G401.6 (cell line): Measurements from ENCODE around the gene CST6.

Source experiments
- FAIRE-seq: peaks from 2 replicates; lab custom pipeline; 2012; peaks lifted over from hg19 to GRCh38; lab: Jason Lieb, UNC

The CST6 gene

DNA sequence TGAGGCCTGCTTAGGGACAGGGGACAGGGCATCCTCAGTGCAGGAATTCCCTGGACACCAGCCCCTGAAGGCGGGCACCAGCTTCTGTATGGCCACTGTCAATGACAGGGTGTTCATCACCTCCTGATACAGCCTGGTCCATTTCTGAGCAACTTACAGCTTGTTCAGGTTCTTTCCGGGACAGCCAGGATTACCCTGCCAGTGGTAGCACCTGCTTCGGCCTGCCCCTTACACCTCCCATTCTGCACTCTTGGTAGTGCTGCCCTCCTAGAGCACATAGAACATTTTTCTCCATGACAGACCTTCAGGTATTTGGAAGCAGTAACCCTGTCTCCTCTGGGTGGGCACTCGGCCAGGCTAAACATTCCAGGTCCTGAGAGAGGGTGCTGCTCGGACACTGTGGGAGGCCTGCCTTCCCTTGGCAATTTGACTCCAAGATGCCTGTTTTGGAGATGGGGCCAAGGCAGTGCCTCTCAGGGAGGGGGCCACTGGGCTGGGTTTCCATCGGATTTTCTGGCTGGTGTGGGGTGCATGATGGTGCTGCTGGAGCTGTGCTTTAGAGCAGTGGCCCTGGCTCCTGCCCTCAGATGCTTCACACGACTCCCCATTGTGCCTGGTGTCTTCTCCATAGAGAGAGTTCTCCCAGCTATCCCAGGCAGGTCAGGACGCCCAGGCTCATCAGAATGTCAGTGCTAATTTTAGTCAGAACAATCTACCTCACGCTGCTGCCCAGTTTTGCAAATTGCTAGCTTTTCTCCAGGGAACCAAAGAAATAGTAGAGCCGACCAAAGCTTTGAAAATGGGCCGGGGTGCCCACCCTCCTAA is 35.9 kb downstream of the CST6 start:
- no peak for FAIRE-seq

DNA sequence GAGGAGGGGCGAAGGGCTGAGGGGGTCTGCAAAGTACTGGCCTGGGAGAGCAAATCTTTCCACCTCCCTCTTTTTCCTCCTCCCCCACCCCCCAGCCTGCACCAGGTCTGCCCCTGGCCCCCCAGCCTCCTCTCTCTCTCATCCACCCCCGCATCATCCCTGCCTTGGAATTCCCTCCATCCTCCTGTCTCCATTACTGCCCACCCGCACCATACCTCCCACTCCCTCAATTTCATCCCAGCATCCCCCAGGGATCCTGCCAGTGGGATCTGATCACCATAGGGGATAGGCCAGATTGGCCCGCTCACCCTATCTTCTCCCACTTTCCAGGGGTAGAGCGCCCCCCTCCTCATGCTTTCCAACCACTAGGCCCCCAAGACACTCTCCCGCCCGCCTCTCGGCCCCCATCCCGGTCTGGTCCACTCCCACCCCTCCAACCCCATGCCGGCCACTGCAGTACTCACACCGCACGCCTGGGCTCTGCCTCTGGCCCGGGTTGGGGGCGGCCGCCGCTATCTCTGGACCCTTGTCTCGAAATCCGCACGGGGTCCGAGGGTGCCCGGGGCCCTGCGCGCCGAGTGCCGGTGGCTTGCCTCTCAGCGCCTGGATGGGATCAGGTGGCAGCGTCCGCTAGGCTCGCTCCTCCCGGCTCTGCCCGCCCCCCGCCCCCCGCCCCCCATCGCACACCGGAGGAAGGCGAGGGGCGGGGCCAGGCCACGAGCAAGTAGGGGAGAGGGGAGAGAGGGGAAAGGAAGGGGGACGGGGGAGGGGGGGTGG is 36.9 kb downstream of the CST6 start, which contains the start of gene GAL3ST3:
Gene GAL3ST3 (minus strand): TSS at position 615 of the 777 bp plus-strand sequence. CDS start 3,746 bp downstream, outside the sequence.
- FAIRE-seq: no peak

DNA sequence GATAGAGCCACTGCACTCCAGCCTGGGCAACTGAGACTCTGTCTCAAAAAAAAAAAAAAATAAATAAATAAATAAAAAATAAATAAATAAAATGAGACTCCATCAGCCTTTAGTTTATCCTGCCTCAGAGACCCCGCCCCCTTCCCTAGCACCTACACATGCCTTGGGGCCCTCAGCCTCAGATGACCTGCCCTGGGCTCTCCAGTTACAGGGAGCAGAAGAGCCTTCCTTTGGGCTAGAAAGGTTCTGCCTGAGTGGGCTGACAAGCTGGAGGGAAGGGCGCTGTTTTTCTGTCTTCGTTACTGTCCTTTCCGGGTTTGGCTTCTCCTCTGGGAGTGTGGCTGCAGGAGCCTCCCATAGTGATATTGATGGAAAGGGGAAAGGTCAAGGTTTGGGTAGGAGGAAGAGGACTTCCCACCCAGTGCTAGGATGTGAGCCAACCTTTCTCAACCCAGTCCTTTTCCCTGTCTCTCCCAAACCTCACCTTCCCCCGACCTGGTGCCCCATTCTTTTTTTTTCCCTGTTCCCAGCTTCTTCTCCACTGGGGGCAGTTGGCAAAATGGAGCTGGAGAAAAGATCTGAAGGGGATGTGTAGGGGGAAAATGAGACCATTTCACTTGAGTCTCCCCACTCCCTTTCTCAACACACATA is 38.9 kb downstream of the CST6 start:
- FAIRE-seq: no peak

DNA sequence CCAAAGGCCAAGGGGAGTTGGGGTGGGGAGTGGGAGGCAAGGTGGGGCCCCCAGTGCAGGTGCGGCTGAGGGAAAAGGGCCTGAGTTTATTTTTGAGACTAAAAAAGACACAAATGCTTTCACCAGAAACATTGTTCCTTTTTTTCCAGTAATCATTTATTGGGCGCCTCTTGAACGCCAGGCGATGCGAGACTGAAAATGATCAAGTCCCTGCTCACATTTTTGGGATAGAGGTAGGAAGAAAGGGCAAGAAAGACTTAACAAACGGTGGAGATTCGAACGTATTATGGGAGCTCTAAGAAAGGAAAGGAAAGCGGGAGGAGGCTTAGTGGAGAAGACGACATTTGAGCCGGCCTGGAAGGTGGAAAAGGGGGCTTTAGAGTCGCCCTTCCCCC is 39.6 kb downstream of the CST6 start:
- FAIRE-seq: no peak

DNA sequence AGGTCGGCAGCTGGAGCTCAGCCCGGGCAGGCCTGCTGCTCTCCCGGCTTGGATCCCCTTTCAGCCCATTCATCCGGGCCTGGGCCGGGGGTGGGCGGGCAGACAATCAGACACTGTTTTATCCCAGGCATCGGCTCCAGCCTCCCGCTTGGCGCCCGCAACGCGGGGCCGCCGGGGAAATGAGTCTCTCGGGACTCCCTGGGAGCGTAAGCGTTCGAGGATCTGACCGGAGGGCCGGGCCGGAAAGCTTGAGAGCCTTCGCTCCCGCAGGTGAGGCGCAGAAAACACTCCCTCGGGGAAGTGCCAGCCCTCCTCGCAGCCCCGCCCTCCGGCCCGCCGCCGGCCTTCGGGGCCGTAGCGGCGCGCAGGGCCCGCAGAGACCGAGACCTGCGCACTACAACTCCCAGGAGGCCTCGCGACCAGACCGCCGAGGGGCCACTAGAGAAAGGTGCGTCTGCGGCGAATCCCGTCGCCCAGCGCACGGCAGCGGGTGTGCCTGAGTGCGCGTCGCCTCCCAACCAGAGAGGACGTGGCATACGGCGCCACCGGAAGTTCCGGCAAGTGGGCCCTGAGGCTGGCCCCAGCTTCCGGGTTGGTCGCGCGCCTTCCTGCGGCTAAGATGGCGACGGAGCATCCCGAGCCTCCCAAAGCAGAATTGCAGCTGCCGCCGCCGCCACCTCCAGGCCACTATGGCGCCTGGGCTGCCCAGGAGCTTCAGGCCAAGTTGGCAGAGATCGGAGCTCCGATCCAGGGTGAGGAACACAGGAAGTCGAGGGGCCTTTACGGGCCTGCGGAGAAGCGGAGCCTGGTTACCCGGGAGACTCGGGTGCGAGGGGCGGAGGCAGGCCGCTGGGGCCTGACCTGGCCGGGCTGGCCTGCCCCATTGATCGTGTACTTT is 40.2 kb downstream of the CST6 start, which contains the start of gene SF3B2:
Gene SF3B2 (plus strand): TSS at position 599 of the 898 bp plus-strand sequence. CDS start 21 bp downstream, at position 620.
- FAIRE-seq: peak; percentile 91

DNA sequence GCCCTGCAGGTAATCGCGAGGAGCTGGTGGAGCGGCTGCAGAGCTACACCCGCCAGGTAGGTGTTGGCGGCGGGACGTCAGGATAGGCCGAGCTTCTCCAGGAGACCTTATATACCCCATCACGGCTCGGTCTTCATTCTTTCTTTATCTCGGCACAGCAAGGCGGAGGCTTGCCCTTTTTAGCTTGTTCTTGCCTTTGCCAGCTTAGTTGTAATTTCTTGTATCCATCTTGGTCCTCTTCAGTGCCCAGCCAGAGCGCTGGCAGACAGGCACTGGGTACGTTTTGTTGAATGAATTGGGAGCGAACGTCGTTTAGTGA is 40.8 kb downstream of the CST6 start:
- no peak for FAIRE-seq

DNA sequence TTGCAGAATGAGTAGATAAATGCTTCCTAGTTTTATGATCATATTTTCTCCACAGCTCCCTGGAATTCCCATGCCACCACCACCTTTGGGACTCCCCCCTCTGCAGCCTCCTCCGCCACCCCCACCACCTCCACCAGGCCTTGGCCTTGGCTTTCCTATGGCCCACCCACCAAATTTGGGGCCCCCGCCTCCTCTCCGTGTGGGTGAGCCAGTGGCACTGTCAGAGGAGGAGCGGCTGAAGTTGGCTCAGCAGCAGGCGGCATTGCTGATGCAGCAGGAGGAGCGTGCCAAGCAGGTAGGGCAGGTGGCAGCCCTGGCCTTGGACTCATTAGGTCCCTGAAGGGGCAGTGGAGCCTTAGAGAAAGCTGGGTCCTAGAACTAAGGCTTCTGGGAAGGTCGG is 43.2 kb downstream of the CST6 start:
- no peak for FAIRE-seq

DNA sequence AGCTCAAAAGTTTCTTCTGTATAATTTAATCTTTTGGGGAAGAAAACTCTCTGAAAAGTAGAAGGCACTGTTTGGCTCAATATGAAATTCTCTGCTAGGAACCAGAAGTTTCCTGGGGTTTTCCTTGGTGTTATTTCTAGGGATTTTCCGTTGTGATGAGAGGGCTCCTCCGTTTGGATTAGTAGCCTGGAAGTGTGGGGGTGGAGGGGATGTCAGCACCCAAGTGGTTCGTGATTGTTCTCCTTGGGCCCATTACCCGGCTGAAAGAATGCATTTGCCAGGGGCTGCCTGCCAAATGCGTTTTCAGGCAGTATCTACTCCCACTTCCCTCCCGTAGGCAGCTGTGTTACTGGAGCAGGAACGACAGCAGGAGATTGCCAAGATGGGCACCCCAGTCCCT is 44.7 kb downstream of the CST6 start:
- FAIRE-seq: no peak

DNA sequence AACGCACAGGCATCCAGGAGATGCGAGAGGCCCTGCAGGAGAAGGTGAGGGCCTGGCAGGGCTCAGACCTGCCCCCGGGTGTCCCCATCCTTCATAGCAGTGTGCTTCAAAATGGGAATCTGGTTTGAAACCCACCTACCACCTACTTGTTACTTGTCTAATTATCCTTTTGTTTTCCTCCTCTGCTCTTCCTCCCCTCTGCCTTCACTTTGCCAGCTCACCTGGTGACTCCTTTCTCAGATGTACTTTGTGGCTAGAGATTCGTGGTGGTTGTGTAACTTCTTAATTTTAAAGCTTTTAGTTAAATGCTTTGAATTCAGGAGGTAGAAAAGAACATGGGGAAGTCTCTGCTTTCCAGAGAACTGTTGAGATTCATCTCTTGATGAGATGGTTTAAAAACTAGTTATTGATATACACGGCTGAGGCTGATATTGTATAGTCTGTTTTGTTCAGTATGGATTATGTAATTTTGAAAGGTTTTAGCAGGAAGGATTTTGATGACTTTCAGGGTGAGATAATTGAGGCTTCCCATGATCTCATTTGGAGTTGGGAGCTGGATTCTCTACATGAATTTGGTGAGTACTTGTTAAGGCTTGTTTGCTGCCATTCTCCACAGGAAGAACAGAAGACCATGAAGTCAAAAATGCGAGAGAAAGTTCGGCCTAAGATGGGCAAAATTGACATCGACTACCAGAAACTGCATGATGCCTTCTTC is 48.3 kb downstream of the CST6 start:
- no peak for FAIRE-seq

DNA sequence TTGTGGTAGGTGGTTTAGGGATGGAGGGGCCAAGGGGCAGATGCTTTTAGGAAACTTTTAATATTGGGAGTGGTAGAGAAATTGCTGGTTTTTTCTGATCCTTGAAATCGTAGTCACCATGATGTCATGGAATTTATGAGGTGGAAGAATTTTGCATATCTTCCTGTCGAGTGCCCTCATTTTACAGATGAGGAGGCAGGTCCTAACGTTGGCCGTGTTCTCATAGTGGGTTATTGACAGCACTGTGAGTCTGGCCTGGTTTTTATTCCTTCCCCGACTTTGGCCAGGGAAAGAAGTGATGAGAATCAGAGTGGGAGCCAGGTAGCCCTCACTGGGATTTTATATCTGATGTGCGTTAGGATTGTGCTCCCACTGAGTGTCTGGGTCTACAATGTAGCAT is 49.5 kb downstream of the CST6 start:
- FAIRE-seq: no peak

DNA sequence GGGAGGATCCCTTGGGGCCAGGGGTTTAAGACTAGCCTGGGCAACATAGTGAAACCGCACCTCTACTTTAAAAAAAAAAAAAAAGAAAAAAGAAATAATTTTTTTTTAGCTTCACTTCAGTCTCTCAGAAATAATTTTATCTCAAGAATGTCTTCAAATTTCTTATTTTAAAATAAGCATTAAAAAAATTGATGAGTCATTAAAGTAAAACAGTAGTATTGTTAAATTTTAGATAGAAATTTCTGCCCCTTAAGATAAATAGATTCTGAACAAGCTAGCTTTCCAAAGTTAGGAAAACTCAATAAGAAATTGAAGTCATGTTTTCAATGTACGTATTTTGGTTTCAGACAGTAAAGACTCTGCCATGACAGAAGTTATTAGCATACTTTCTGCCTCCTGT is 50.6 kb downstream of the CST6 start:
- FAIRE-seq: peak; percentile 44
